ENCODE results near the gene CNTN3.

DNA sequence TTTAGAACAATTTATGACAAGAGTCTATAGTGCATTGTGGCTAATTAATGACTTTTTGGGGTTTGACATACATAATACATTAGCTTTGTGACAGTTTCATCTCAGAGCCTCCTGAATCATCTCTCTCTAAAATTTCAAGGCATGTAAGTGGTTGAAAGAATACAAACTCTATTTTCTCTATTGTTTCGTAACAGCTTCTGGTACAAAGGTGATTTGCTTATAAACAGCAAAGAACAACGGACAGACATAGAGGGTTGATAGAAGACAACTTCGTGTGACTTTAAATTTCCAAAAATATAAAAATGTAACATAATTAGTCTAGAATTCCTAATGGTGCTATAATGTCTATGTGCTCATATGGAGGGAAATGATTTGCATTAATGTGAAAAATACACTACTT lies 21.3 kb downstream of the CNTN3 start:
- no peak for TF ChIP-seq POLR2A (IDR thresholded peaks at IDR 0.05)
- TF ChIP-seq, protein P1, sequence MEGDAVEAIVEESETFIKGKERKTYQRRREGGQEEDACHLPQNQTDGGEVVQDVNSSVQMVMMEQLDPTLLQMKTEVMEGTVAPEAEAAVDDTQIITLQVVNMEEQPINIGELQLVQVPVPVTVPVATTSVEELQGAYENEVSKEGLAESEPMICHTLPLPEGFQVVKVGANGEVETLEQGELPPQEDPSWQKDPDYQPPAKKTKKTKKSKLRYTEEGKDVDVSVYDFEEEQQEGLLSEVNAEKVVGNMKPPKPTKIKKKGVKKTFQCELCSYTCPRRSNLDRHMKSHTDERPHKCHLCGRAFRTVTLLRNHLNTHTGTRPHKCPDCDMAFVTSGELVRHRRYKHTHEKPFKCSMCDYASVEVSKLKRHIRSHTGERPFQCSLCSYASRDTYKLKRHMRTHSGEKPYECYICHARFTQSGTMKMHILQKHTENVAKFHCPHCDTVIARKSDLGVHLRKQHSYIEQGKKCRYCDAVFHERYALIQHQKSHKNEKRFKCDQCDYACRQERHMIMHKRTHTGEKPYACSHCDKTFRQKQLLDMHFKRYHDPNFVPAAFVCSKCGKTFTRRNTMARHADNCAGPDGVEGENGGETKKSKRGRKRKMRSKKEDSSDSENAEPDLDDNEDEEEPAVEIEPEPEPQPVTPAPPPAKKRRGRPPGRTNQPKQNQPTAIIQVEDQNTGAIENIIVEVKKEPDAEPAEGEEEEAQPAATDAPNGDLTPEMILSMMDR (IDR thresholded peaks at IDR 0.05) = no peak

Measured in testis (tissue), 2 donors.